ENCODE data around the gene SERPINB10.

The SERPINB10 gene, protein sequence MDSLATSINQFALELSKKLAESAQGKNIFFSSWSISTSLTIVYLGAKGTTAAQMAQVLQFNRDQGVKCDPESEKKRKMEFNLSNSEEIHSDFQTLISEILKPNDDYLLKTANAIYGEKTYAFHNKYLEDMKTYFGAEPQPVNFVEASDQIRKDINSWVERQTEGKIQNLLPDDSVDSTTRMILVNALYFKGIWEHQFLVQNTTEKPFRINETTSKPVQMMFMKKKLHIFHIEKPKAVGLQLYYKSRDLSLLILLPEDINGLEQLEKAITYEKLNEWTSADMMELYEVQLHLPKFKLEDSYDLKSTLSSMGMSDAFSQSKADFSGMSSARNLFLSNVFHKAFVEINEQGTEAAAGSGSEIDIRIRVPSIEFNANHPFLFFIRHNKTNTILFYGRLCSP

DNA sequence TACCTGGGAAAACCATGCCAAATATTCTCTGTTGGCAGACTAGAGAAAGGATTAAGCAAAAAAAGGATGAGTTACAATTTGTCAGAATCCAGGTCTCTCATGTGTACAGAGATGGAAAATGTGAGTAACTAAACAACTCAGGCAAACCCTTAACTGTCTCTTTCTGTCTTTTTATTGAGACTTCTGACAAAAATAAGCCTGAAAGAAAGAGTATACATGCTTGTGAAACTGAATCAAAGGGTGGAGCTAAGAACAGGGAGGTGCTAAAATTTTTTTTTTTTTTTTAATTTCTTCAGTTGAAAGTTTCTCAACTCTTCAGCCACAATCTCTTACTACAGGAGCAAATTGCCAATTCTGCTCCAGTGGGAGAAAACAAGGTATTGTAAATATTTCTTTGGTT is at the start of gene SERPINB10:
Gene SERPINB10 (plus strand): TSS at position 295 of the 400 bp plus-strand sequence. CDS start 7,553 bp downstream, outside the sequence.
- DNase-seq = no peak

DNA sequence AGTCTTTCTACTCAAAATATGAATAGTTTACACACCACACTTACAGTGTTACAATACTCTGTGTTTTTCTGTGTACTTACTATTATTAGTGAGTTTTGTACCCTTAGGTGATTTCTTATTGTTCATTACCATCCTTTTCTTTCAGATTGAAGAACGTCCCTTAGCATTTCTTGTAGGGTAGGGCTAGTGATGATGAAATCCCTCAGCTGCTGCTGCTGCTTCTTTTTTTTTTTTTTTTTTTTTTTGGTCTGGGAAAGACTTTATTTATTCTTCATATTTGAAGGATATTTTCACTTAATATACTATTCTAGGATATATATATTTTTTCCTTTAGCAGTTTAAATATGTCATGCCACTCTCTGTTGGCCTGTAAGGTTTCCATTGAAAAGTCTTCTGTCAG is 49.3 kb upstream of the SERPINB10 start:
- DNase-seq = no peak

GRCh38 chr18:63859781-63860475 is 47.8 kb upstream of the SERPINB10 start:
- no peak for DNase-seq

DNA sequence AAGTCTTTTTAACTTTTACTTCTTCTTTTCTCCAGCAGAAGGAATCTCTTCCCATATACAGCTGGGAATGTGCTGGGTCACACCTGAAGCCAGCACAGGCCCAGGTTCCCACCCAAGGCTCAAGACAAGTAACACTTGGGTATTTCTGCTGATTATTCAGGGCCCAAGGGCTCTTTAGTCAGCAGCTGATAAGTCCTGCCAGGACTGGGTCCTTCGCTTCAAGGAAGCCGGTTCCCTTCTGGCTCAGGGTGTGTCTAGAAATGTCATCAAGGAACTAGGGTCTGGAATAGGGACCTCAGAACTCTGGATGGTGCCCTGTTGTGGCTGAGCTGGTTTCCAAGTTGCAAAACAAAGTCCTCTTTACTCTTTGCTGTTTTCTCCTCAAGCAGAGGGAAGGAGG is 47.2 kb upstream of the SERPINB10 start:
- no peak for DNase-seq

- no peak for DNase-seq
Measured at GRCh38 chr18:63867368-63868125, 40.2 kb upstream of the SERPINB10 start.

DNA sequence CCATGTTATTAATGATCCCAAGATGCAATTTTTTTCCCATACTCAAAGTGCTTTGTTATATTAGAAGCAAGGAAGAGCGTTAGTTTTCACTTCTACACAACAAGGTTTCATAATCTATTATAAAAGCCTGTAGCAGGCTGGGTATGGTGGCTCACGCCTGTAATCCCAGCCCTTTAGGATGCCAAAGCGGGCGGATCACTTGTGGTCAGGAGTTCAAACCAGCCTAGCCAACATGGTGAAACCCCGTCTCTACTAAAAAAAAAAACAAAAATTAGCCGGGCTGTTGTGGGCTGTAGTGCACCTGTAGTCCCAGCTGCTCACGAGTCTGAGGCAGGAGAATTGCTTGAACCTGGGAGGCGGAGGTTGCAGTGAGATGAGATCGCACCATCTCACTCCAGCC is 39.2 kb upstream of the SERPINB10 start:
- no peak for DNase-seq

- DNase-seq = no peak
Measured at GRCh38 chr18:63869374-63869773, 38.4 kb upstream of the SERPINB10 start.

- no peak for DNase-seq
Measured at GRCh38 chr18:63869851-63870250, 37.9 kb upstream of the SERPINB10 start.

- no peak for DNase-seq
Measured at GRCh38 chr18:63871836-63872235, 35.9 kb upstream of the SERPINB10 start.

DNA sequence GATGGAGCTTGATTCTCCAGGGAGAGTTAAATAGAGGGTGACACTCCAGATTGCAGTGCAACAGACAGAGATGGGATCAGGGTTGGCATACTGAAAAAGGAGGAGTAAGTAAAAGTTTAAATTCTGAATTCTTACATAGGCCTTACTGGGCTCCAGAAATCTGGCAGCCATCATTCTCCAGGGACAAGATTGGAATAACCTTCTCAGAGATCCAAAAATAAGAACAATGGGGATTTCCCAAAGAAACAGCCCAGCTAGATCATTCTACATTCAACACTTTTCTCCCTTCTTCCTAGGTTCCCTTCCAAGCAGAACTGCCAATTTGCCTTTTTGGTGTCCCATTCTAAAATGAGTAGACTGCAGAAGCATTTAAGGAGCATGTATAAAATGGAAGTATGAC is 35.2 kb upstream of the SERPINB10 start:
- no peak for DNase-seq

- no peak for DNase-seq
Measured at GRCh38 chr18:63878343-63878742, 29.4 kb upstream of the SERPINB10 start.

GRCh38 chr18:63878925-63879324 is 28.8 kb upstream of the SERPINB10 start:
- no peak for DNase-seq

GRCh38 chr18:63879709-63880108 is 28.0 kb upstream of the SERPINB10 start:
- DNase-seq = no peak

DNA sequence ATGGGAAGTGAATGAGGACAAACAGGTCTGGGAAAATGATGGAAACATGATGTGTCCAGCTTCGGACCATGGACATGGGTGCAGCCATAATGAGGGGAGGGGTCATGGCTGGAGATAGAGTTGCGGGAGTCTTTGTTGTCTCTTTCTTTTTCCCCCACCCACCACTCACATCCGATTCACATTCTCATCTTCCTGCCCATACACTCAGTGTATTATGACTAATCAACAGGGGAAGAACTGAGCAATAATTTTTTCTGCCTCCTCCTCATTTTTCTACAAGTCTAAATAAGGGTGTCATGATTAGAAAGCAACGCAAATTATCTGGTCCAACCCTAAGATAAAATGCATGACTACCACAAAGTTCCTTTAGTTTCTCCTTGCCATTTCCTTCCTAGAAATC is 25.9 kb upstream of the SERPINB10 start:
- DNase-seq = no peak

DNA sequence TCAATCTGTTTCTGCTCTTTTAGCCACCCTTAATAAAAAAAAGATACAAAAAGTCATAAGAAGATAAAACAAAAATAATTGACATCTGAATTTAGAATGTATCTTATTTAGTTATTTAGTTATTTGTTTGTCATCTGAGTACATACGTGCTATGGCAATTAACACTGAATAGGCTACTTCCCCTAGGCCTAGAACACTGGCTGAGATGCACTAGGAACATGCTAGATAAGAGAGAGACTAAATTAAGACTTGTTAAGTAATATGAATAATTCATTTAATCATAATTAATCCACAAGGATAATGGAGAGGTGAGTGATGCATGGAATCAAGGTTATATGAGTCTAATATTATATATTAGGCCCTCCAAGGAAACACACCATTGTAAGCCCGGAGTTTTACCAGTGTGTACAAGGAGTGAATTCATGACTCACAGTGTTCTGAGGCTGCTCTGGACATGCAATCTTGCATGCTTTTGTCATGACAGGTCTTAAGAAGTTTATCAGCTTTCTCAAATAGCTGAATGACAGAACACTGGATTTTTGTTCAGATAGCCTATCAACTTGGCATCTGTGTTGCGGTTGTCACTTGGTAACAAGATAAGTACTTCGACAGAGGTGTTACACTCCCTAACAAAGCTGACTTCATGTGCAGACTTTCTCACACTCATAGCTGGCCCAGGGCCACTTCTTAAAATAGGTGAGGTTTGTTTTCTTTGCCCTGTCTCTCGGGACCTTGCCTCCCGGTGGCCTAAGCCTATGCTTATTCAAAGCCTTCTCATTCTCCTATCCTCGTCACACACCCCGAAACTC is 25.2 kb upstream of the SERPINB10 start:
- DNase-seq = no peak

- no peak for DNase-seq
Measured at GRCh38 chr18:63883617-63884016, 24.1 kb upstream of the SERPINB10 start.

- DNase-seq = no peak
Measured at GRCh38 chr18:63887424-63887823, 20.3 kb upstream of the SERPINB10 start, which contains the start of gene SERPINB2. SERPINB2 (plus strand) TSS chr18:63887705; CDS start chr18:63891445, 3,740 bp downstream.

DNA sequence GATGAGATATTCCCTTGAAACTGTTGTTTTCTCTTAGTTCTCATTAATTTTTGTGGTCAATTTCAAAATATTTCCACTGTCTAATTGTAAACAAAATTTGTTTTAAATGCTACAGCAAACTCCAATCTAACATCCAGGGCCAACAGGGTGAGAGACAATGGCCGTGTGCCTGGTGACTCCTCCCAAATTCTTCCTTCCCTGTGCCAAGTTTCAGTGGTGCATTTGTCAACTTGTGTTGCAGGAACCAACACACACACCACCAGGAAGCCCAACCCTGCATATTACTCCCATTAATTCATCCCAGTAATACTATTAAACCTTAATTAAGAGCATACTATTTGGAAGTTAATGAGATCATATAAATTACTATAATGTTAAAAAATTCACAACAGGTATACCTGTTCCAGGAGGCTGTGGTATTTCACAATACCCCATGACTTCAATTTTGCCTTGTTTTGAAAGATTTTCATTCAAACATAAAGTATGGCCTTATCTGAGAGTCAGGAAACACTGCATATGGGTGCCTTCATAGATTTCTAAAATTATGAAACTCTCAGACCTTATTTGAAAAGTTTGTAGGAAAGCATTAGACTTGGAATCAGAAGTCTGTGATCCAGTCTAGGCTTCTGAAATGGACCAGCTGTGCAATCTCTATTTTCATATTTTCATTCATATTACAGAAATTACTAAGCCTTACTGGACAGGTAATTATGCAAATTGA is 19.1 kb upstream of the SERPINB10 start:
- DNase-seq = no peak

- no peak for DNase-seq
Measured at GRCh38 chr18:63889626-63890025, 18.1 kb upstream of the SERPINB10 start.

- DNase-seq = no peak
Measured at GRCh38 chr18:63890237-63890949, 17.4 kb upstream of the SERPINB10 start.

- DNase-seq = no peak
Measured at GRCh38 chr18:63890950-63891304, 16.8 kb upstream of the SERPINB10 start.

Measured in activated effector memory CD4-positive, alpha-beta T cell treated with anti-CD3 and anti-CD28 coated beads, Interleukin-2, amount 50 U/mL, for 16 hours (primary cell).